Peyer's patch (tissue), 4 donors: ENCODE measurements around the gene CETN2.

Experiments used
- POLR2A ChIP-seq, 2 donors: fragments of 450-650 bp; IDR thresholded peaks; one replicate each; pipeline ENCODE4 v1.5.1; 2017; ENCODE audit warnings: antibody characterized with exemption in 2 of 2, mild to moderate bottlenecking in 2 of 2, moderate library complexity in 2 of 2
- TF ChIP-seq, protein P1 (sequence below), 6 experiments: fragments of 450-650 bp in 4 of 6; fragments of 200-600 bp in 2 of 6; sonication (generic) in 1 of 6; IDR thresholded peaks; one replicate each; pipeline ENCODE4 v1.5.1; 2017 to 2019; ENCODE audit warnings: antibody characterized with exemption in 6 of 6, mild to moderate bottlenecking in 3 of 6, moderate library complexity in 1 of 6

DNA sequence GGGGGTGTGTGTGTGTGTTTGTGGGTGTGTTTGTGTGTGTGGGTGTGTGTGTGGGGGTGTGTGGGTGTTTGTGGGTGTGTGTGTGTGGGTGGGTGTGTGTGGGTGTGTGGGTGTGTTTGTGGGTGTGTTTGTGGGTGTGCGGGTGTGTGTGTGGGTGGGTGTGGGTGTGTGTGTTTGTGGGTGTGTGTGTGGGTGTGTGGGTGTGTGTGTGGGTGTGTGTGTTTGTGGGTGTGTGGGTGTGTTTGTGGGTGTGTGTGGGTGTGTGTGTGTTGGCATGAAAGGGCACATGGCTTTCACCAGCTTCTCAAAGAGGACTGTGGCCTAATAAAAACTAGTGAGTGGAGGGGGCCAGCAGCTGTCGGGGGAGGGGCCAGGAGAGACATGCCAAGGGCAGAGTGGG, 42.0 kb upstream of the CETN2 start:
- TF ChIP-seq, protein P1, sequence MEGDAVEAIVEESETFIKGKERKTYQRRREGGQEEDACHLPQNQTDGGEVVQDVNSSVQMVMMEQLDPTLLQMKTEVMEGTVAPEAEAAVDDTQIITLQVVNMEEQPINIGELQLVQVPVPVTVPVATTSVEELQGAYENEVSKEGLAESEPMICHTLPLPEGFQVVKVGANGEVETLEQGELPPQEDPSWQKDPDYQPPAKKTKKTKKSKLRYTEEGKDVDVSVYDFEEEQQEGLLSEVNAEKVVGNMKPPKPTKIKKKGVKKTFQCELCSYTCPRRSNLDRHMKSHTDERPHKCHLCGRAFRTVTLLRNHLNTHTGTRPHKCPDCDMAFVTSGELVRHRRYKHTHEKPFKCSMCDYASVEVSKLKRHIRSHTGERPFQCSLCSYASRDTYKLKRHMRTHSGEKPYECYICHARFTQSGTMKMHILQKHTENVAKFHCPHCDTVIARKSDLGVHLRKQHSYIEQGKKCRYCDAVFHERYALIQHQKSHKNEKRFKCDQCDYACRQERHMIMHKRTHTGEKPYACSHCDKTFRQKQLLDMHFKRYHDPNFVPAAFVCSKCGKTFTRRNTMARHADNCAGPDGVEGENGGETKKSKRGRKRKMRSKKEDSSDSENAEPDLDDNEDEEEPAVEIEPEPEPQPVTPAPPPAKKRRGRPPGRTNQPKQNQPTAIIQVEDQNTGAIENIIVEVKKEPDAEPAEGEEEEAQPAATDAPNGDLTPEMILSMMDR (IDR thresholded peaks at IDR 0.05): no peak
- TF ChIP-seq POLR2A (IDR thresholded peaks at IDR 0.05): no peak
